Smooth muscle cell of the brain vasculature (primary cell): ENCODE measurements around the gene PARP6.
A peak's percentile ranks its signal among the peaks of the same experiment; 100 is the strongest.

Experiments used
- DNase-seq: peaks from one replicate; pipeline ENCODE4 v3.0.0-alpha.2; 2012; ENCODE audit warnings: low read depth, low spot score

The PARP6 gene

GRCh38 chr15:72200395-72201237 lies 71.7 kb downstream of the PARP6 start:
- DNase-seq = no peak

- DNase-seq = peak; percentile 45
These were observed 72.6 kb downstream of the PARP6 start for GRCh38 chr15:72199721-72200212.

GRCh38 chr15:72199205-72199515 lies 73.2 kb downstream of the PARP6 start:
- DNase-seq = no peak

GRCh38 chr15:72198356-72199204 lies 73.8 kb downstream of the PARP6 start:
- no peak for DNase-seq

GRCh38 chr15:72197460-72198355 lies 74.6 kb downstream of the PARP6 start, which contains the start of gene GRAMD2A:
TSS of gene GRAMD2A (minus strand) at chr15:72197787.
- DNase-seq = no peak

- DNase-seq = no peak
These were observed 75.3 kb downstream of the PARP6 start for GRCh38 chr15:72197041-72197459.

- DNase-seq = no peak
These were observed 75.8 kb downstream of the PARP6 start for GRCh38 chr15:72196409-72197040.

- no peak for DNase-seq
These were observed 77.2 kb downstream of the PARP6 start for GRCh38 chr15:72195101-72195511.

GRCh38 chr15:72193836-72194396 lies 78.4 kb downstream of the PARP6 start:
- no peak for DNase-seq

- DNase-seq = no peak
These were observed 79.9 kb downstream of the PARP6 start for GRCh38 chr15:72192416-72192815.
